Fibroblast of peridontal ligament (primary cell): Measurements from ENCODE around the gene PRDM2.
A peak's percentile ranks its signal among the peaks of the same experiment; 100 is the strongest.

Experiments used
- DNase-seq: peaks from one replicate; pipeline ENCODE4 v3.0.0-alpha.2; 2010; ENCODE audit errors: extremely low read depth

Gene PRDM2

DNA sequence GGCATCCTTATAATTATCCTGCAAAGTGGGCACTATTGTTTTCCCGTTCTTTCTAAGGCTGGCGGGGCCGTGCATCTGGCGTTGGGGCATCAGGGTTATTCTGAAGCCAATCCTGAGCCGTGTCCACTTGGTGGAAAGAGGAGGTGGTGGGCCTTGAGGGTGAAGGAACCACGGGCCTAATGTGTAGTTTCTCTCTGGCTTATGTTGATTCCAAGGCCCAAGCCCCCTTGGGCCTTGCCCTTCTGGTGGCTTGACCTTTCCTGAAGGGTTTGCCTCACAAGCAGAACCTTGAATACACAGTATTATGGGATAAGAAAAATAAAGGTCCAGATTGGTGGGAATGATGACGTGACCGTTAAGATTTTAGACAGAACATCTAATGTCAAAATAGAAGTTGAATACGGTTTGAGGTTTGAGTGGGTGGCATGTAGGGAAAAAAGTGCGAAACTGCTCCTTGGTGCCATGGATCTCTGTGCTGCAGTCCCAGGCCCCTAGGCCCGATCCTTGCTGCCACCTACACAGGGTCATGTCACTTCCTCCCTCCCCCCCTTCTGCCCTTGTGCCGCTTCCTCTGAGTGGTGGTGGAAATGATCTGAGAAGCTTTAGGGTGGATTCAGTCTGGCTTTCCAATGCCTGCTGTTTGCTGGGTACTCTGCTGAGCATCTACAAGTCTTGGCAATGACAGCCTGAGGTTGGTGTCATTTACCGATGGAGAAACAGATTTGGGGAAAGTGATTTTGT is 90.5 kb downstream of the PRDM2 start:
- DNase-seq = no peak

DNA sequence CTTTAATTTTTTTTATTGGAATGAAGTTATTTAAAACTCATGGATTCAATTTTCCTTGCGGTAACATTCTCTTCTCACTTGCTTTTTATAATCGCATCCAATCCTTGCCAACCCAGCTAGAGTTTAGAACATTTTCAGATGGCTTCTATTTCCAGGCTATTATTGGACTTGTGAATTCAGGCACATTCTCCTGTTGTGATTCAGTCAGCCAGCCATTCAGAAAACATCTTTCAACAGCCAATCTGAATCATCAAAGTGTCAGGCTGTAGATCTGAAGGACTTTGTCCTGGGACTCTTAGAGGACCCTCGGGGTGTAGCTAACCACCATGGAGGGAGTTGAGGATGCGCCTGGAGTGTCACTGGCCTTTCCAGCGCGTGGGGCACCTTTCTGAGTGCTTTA is 92.4 kb downstream of the PRDM2 start:
- DNase-seq = peak; percentile 93

DNA sequence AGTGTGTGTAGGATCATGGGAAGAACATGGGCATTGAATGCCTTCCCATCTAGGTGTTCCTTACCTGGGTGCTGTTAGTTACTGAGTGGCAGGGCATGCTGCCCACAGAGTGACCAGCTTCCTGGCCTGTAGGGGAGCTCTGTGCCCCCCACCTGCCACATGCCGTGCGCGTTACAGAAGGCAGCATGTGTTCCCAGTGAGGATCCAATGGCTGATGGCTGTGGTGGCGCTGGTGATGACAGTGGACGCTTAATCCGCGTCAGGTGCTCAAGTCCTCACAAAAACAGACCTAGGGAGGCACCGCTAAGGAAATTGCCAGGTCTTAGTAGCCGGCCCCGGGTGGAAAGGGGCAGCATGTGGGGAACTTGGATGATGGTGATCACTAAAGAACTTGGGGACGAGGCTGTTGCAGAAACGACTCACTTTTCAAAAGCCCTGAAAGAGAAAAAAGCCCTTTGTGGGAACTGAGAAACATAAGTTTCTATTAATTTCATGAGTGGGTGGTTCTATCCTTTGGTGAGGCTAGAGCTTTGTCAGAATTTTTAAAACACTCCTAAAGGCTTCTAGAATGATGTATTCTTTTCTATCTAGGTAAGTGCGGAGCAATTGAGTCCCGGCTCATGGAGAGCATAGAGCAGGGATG is 93.2 kb downstream of the PRDM2 start:
- DNase-seq = no peak

DNA sequence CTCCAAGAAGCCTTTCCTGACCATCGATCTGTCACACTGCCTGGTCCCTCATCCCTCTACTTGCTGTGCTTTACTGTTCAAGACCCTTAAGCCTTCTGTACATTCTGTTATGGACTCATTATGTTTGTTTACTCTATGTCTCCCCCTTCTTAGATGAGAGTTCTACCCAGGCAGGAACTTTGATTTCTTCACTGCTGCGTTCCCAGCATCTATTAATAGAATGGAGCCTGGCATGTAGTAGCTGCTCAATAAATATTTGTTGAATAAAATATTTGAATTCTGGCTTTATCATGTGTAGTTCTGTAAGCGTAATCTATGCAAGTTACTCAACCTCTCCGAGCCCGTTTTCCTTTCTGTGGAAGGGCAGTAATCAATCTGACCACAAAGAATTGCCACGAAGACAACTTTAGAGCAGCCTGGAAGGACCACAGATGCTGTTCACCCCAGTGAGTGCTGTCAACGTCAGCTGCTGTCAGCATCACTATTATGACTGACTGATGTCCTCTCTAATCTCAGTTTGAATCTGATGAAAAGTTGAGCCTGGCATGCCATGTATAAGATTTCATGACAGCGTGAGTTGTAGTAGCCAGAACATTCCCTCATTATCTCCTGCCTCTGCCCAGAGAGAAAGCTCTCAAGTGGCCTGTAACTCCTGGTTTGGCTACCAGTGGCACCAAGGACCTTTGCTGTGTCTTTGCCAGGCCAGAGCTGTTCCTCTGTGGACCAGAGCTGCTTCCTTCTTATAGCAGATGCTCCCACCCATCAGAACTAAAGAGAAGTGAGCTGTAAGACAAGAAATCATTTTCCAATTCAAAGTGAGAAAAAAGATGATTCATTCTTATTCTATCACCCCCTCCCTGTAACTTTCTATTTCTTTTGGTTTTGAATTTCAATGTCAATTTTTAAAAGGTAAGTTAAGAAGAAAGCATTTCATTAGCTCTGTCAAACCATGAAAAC is 94.5 kb downstream of the PRDM2 start:
- no peak for DNase-seq

DNA sequence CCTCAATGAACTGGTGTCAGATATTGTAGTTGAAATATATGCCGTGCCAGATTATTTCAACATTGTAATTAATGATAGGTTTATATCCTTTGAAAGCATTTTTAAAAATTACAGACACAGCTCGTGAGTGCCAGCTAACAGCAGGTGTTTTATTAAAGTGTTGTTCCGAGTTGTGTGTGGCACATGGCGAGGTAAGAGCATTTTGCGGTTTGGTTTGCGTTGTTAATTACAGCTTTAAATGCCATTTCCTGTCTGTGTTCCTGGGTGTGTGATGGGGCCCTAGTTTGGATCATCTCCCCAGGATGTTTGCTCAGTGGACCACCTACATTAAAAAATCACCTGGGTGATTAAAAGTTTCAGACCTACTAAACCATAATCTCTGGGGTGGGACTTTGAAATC is 97.4 kb downstream of the PRDM2 start:
- no peak for DNase-seq

DNA sequence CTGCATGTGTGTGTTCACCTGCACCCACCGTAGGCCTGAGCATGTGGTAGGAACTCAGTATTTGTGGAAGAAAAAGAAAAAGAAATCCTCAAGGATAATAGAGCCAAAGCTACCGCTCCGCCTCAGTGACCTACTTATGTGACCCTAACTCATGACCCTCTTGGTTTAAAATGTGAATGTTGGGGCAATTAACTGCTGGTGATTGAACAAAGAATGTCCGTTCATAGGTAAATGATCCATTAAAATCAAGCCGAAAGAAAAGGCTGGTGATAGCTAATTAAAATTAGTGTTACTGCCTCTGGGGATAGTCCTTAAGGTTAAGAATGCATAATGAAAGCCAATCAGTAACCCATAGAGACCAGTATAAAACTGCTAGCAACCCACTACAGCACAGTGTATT is 98.1 kb downstream of the PRDM2 start:
- no peak for DNase-seq

DNA sequence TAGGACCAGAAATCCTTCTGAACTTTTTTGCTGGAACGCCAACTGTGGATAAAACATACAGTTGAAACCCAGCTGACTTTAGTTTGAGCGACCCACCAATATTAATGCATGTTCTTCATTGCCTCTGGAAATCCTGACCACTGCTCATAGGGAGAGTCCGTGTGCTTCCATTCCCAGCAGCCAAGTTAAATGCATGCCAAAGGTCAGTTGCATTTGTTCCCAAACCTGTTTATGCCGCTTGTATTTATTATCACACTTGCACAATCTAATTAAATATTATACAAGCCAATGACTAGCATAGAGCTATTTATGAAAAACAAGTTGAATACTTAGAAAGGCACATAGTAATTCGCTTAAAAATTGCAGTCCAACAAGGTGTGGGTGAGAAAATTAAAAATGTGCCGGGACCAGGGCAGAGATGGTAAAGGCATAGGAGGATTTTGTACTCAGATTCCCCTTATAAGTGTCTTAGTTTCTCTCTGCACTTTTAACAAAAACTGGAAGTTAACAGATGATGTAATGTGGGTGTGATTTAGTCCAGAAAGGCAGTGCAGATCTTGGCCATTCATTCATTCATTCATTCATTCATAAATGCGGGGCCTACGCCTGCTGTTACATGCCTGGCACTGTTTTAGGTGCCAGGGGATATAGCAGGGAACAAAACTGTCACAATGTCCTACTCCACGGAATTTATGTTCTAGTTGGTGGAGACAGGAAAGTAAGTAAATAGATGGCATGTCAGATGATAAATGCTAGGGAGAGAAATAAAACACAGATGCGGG is 99.7 kb downstream of the PRDM2 start:
- no peak for DNase-seq

DNA sequence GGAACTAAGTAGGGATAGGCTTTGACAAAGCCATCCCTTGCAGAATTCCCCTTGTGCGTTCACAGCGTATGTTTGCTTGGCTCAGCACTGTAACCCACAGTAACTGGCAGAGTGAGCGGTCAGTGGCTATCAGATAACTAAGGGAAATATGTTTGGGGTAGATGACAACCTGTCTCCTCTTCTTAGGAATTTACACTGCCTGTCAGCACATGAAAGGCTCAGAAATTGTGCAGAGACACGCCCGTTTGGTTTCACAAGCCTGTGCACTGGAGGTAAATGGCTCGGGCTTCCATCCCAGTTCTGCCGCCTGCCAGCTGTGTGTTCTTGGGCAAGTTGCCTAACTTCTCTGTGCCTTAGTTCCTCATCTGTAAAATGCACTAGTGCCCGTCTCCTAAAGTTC is 101.2 kb downstream of the PRDM2 start:
- DNase-seq = no peak

DNA sequence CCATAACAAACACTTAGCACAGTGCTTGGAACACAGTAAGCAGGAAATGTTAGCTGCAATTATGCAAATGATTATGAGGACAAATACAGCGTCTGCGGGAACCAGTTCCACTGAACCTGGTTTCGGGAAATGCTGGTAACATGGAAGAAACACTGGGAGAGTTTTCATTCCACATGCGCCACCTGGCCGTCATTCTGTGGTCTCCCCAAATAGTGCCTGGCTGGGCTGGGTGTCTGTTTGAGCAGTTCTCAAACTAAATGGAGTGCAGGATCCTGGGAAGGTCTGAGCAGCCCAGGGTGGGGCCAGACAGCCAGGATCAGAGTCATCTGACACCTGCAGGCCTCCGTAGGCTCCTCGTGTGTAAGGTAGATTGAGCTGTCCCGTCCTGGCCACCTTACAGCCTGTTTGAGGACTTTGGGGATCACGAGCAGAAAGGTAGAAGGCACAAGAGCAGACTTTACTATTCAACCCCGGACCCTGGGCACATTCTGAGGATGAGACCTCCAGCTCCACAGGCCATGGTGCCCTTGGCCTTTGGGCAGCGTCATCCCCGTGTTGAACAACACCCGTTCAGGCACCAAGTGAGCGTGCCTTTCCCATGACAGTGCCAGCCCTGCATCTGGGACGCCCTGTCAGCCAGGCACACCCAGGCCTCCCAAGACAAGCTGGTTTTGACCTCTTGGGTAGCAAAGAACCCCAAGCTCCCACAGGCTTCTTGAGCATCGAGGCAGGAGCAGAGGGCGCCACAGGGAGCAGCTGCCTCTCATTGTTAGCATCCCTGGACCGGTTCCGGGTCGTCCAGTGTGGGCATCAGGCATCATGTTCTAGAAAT is 101.9 kb downstream of the PRDM2 start:
- no peak for DNase-seq

DNA sequence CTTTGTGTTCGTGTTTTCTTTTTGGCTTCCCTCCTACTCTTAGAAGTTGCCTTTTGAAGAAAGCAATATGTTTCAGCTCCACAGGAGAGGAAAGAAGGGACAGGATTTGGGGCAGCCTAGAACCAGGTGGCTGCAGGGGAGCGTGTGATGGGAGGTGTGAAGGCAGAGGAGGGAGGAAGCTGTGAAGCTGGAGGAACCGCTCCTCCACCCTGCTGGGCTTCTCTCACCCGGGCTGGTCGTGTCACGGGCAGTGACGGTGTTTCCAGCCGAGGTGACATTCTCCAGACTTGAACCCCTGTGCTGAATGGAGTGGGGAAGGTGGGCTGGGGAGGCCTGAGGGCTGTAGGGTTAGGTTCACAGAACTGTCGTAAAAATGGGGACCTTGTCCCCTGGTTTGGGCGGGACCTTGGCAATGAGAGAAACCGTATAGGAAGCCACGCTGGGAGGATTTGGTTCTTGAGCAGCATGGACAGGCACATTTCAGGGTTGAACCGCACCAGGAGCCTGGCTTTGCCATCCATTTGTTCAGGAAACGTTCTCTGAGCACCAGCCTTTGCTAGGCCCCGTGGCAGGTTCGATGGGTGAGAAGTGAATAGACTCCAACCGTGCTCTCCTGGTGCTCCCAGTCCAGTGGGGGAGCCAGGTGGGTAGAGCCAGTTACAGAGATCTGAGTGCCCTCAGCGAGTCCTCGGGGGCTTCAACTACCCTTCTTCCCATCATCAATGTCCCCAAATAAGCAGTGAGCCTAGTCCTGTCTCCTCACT is 103.0 kb downstream of the PRDM2 start:
- DNase-seq = no peak

DNA sequence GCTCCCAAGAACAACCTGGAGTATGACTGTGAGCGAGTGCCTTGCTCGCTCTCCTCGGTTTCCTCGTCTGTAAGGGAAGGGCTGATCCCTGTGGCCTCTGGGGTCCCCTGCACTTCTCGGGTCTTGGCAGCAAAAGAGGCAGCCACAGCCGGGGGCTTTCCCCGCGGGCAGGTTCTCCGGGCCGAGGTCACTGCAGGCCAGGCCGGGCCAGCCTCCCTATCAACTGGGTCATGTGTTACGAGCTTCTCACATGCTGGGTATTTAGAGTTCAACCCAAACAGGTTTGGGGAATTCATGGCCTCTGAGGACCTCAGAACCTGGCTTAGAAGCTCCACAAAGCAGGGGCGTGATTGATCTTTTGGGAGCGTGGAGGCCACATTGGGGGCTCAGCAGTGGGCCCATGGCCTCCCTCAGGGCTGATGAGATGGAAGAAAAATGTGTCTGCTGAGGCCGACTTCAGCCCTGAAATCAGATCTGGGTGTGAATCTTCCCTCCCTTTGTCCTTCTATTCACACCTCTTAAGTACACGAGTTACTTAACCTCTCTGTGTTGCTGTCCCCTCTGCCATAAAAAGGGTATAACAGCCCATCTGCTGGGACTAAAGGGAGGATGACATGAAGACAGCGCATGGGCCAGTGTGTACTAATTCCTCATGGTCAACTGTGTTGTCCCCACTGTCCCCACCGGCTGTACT is 103.7 kb downstream of the PRDM2 start:
- no peak for DNase-seq

DNA sequence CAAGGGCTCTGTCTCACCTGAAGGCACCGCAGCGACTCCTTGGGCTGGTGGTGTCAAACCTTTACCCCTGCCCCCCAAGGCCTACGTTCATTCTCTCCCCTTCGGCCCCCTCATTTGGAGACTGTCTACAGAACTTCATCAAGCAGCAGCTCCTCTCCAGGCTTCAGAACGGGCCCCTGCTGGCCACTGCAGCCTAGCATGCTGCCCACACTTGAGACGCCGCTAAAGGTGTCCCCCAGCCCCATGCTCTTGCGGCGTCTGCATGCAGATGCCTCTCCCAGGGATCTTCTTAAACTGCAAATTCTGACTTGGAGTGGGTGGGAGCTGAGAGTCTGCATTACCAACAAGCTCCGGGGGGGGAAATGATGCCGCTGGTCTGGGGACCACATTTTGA is 104.2 kb downstream of the PRDM2 start:
- DNase-seq = no peak

DNA sequence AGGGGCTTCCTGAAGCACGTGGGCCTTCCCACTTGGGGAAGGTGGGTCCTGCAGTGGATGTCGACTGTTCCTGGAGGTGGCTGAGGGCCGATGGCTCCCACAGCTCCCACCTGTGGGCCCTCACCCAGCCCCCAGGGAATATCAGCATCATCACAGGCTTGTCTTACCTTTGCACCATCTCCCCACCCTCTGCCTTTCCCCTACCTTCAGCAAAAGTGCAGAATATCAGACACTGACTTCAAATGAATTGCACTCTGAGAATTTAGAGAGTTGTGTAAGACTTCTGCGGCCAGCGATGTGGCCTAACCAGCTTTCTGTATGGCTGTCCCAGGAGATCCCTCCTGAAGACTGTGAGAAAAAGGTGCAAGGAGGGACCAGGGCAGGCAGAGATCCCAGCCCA is 105.4 kb downstream of the PRDM2 start:
- no peak for DNase-seq

DNA sequence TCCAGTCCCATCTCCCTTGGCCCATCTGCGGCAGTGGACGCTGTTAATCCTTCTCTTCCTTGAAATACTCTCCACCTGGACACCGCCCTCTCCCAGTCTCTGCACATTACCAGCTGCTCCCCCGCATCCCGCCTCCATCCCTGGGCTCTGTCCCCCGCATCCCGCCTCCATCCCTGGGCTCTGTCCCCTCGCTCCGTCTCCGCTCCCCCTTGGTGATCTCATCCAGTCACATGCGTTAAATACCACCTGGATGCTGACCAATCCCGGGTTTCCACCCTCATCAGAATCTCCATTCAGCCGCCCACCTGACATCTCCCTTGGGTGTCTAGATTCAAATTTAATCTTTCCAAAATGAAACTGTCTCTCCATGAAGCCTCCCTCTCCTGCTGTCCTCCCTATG is 106.1 kb downstream of the PRDM2 start:
- DNase-seq = no peak

DNA sequence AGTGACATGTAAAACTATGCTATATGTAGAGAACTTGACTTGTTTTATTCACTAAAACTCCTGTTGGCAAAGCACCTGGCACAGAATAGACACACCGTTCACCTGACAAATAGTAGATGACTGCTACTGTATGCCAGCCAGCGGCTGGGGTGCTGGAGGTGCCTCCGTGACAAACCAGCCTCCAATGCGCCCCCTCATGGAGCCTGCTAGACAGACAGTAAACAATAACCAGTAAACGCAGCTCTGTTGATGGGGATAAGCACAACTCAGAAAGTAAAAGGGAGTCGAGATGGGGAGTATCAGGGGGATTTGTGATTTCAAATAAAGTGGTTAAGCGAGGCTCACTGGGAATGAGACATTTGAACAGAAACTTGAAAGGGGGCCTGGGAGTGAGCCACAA is 107.2 kb downstream of the PRDM2 start:
- no peak for DNase-seq

DNA sequence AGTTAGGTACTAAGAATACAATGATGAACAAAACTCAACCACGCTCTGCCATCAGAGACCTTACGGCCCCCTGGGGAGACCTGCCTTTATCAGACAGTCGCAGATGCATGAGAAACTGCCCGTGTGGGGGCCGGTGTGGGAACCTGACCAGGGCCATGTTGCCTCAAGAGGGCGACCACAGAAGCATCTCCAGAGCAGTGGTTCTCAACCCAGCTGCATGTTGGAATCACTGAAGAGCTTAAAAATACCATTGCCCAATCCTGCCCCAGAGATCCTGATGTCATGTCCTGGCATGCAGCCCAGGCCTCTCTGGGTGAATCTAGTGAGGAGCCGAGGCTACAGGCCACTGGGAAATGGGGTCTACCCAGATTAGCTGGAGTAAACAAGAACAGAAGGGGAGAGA is 108.7 kb downstream of the PRDM2 start:
- DNase-seq = peak; percentile 48

DNA sequence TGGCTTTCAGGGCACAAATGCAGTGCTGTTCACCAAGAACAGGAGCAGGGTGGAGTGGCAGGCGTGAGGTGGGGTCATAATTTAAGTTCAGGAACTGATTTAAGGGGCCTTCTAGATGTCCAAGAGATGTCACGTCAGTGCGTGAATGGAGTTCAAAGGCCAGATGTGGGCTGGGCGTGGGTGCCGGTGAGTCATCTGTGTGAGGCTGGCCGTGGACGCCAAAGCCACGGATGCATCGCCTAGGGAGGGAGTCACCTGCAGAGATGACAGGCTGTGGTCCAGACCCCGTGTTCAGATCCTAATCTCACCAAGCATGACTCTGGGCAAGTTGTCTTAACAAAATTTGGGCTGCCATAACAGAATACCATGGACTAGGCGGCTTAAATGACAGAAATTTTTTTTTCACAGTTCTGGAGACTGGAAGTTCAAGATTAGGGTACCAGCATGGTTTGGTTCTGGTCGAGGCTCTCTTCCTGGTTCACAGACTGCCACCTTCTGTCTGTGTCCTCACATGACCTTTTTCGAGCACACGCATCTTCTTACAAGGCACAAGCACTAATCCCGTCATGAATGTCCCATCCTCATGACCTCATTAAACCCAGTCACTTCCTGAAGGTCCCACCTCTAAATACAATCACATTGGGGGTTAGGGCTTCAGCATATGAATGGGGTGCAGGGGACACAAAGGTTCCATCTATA is 109.6 kb downstream of the PRDM2 start:
- DNase-seq = no peak

DNA sequence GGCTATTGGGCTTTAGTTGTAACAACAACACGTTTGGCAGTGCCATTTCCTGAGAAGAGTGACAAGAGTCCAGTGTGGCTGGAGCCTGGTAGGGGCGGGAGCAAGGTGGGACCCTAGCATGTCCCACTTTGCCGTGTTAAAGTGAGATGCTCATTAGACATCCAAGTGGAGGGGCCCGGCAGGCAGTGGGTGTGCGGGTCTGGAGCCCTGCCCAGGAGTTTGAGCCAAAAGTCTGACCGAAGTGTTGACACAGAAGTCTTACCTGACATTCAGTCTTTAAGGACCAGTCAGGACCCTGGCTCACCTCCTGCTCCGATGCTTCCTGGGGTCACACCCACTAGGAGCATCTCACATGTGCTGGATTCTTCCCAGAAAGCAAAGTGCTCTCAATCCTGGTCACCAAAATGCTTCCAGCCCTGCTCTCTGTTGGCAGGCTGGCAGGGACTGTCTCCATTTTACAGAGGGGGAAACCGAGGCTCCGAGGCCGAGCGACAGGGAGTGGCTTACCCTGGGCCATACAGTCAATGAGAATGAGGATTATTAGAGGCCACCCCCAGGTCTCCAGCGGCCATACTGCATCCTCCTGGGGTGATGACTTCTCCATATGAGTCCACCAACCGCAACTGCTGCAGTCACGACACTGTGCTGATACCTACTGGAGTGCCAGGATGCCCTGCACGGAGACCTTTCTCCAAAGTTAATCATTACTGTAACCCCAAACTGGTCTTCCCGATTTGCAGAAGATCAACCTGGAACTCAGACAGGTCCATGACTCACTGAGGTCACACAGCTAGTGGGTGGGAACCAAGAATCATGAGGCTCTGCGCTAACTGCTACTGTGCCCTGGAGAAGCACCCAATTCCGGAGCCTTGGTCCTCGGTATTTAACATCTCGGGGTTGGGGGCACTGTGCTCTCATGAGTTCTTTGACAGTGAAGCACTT is 112.7 kb downstream of the PRDM2 start:
- DNase-seq = no peak
